NK-92 (cell line): ENCODE measurements around the gene AFG1L.
"Not testable (repeated sequence)": the region's sequence is repeated elsewhere in the genome, so short reads cannot be mapped to it uniquely, and the experiment has no call there.

Source experiments
- DNase-seq: peaks from one replicate; lab custom pipeline; 2025; ENCODE audit not compliant: unreplicated experiment; lab: John Stamatoyannopoulos, UW

AFG1L gene

GRCh38 chr6:108449717-108450116, 154.9 kb downstream of the AFG1L start:
- DNase-seq = not testable (repeated sequence)

- no peak for DNase-seq
Observed at GRCh38 chr6:108451816-108452215, 157.0 kb downstream of the AFG1L start.

- no peak for DNase-seq
Observed at GRCh38 chr6:108452711-108453195, 157.9 kb downstream of the AFG1L start.

- no peak for DNase-seq
Observed at GRCh38 chr6:108453601-108454185, 158.8 kb downstream of the AFG1L start.

GRCh38 chr6:108454356-108454755, 159.5 kb downstream of the AFG1L start:
- DNase-seq = no peak

GRCh38 chr6:108455688-108456087, 160.8 kb downstream of the AFG1L start:
- DNase-seq = no peak

GRCh38 chr6:108463784-108464183, 168.9 kb downstream of the AFG1L start:
- DNase-seq = no peak

- DNase-seq = no peak
Observed at GRCh38 chr6:108464418-108465097, 169.7 kb downstream of the AFG1L start.

GRCh38 chr6:108465098-108465495, 170.2 kb downstream of the AFG1L start:
- DNase-seq = no peak

- no peak for DNase-seq
Observed at GRCh38 chr6:108468346-108468745, 173.5 kb downstream of the AFG1L start.

- no peak for DNase-seq
Observed at GRCh38 chr6:108469316-108469715, 174.5 kb downstream of the AFG1L start.

- no peak for DNase-seq
Observed at GRCh38 chr6:108473197-108473596, 178.3 kb downstream of the AFG1L start.

- no peak for DNase-seq
Observed at GRCh38 chr6:108476376-108476775, 181.5 kb downstream of the AFG1L start.

- DNase-seq = no peak
Observed at GRCh38 chr6:108476847-108477430, 182.1 kb downstream of the AFG1L start.

- no peak for DNase-seq
Observed at GRCh38 chr6:108482559-108482958, 187.7 kb downstream of the AFG1L start.

- DNase-seq = no peak
Observed at GRCh38 chr6:108484016-108484415, 189.2 kb downstream of the AFG1L start.

- DNase-seq = no peak
Observed at GRCh38 chr6:108489699-108490098, 194.8 kb downstream of the AFG1L start.

- DNase-seq = no peak
Observed at GRCh38 chr6:108492131-108492766, 197.4 kb downstream of the AFG1L start.

- no peak for DNase-seq
Observed at GRCh38 chr6:108494434-108494833, 199.6 kb downstream of the AFG1L start.

GRCh38 chr6:108497883-108498282, 203.0 kb downstream of the AFG1L start:
- no peak for DNase-seq

- DNase-seq = no peak
Observed at GRCh38 chr6:108501559-108501958, 206.7 kb downstream of the AFG1L start.

GRCh38 chr6:108502832-108503231, 208.0 kb downstream of the AFG1L start:
- no peak for DNase-seq
